Measurements from ENCODE around the gene ASGR2.

GRCh38 chr17:7114875-7115614 is 423 bp upstream of the ASGR2 start:
- TF ChIP-seq CTCF (conservative IDR thresholded peaks at IDR 0.05; ENCODE audit: low read depth, low read length) (no peak), EZH2phosphoT487 (IDR thresholded peaks at IDR 0.05; ENCODE audit: borderline replicate concordance, low read length) (no peak)

Measured in PC-3 (cell line).